Right kidney (tissue), 9 donors: ENCODE measurements around the gene CIART.
"Not testable (repeated sequence)": the region's sequence is repeated elsewhere in the genome, so short reads cannot be mapped to it uniquely, and the experiment has no call there.

ENCODE experiments used
- DNase-seq: peaks from one replicate; pipeline ENCODE4 v3.0.0-alpha.2; 2016
- long read RNA-seq, 8 donors: transcript quantifications; one replicate each; lab custom pipeline, GENCODE V29; 2026

The CIART gene
- long read RNA-seq, donor 1, partial matches to known transcripts, result 0 of 5 reads
- long read RNA-seq, donor 1, other reads (novel, unspliced or antisense), result 0 of 5 reads
- long read RNA-seq, donor 2, partial matches to known transcripts, result 0 of 2 reads
- long read RNA-seq, donor 2, other reads (novel, unspliced or antisense), result 0 of 2 reads
- long read RNA-seq, donor 3, partial matches to known transcripts, result 0 of 2 reads
- long read RNA-seq, donor 3, other reads (novel, unspliced or antisense), result 0 of 2 reads
- long read RNA-seq, donor 4, partial matches to known transcripts, result 0 of 6 reads
- long read RNA-seq, donor 4, other reads (novel, unspliced or antisense), result 0 of 6 reads
- long read RNA-seq, donor 5, partial matches to known transcripts, result 0 of 2 reads
- long read RNA-seq, donor 5, other reads (novel, unspliced or antisense), result 0 of 2 reads
- long read RNA-seq, donor 6, partial matches to known transcripts, result 0 of 4 reads
- long read RNA-seq, donor 6, other reads (novel, unspliced or antisense), result 0 of 4 reads
- long read RNA-seq, donor 7, partial matches to known transcripts, result 0 of 2 reads
- long read RNA-seq, donor 7, other reads (novel, unspliced or antisense), result 0 of 2 reads
- long read RNA-seq, donor 8, transcript CIART-202 (6 exons, 1,179 nt), result major isoform, 5 of 8 reads
- long read RNA-seq, donor 8, partial matches to known transcripts, result 0 of 8 reads
- long read RNA-seq, donor 8, other reads (novel, unspliced or antisense), result 0 of 8 reads

GRCh38 chr1:150281758-150282557 lies at the start of gene CIART:
Gene CIART (plus strand): TSS chr1:150282554. CDS start chr1:150283268, 714 bp downstream.
- peak; percentile 78 for DNase-seq

GRCh38 chr1:150232921-150233320 lies 49.4 kb upstream of the CIART start:
- DNase-seq, result not testable (repeated sequence)

GRCh38 chr1:150233359-150234308 lies 48.7 kb upstream of the CIART start:
- DNase-seq, result peak; percentile 33

- no peak for DNase-seq
Observed at GRCh38 chr1:150234309-150234565, 48.1 kb upstream of the CIART start.

GRCh38 chr1:150234566-150235293 lies 47.6 kb upstream of the CIART start:
- DNase-seq, result peak; percentile 87

GRCh38 chr1:150235294-150235851 lies 47.0 kb upstream of the CIART start:
- no peak for DNase-seq

GRCh38 chr1:150235852-150236613 lies 46.3 kb upstream of the CIART start, which contains the start of gene ANP32E:
Gene ANP32E (minus strand): TSS chr1:150236112. CDS start chr1:150235786, 326 bp downstream.
- DNase-seq, result peak; percentile 88

GRCh38 chr1:150236614-150237100 lies 45.7 kb upstream of the CIART start:
- DNase-seq, result no peak

- not testable (repeated sequence) for DNase-seq
Observed at GRCh38 chr1:150237176-150237575, 45.2 kb upstream of the CIART start.

GRCh38 chr1:150237746-150238145 lies 44.6 kb upstream of the CIART start:
- no peak for DNase-seq

- DNase-seq, result no peak
Observed at GRCh38 chr1:150243003-150243402, 39.4 kb upstream of the CIART start.

GRCh38 chr1:150249936-150250335 lies 32.4 kb upstream of the CIART start:
- no peak for DNase-seq

GRCh38 chr1:150256198-150256553 lies 26.2 kb upstream of the CIART start:
- DNase-seq, result peak; percentile 50

- DNase-seq, result peak; percentile 47
Observed at GRCh38 chr1:150256554-150257341, 25.6 kb upstream of the CIART start.

GRCh38 chr1:150257624-150258585 lies 24.4 kb upstream of the CIART start, which contains the start of gene CA14:
Gene CA14 (plus strand): TSS chr1:150257774. CDS start chr1:150258129, 355 bp downstream.
- peak; percentile 49 for DNase-seq

- no peak for DNase-seq
Observed at GRCh38 chr1:150259217-150259616, 23.1 kb upstream of the CIART start.
